ENCODE results near the gene THEM4. TPM values are rescaled to one million over a fixed set of nuclear protein-coding genes. Genes with fewer than 3 reads are reported as not detected.

The THEM4 gene
- total RNA-seq, 1 experiment from 2014 or later, result 10.9 TPM

- Mint-ChIP-seq H3K9me3 (no peaks in the 10 kb centered on the region), H3K27ac (no peak overlapping the region), H3K4me1 (peaks cover 10% of the 10 kb centered on the region), H3K36me3 (no peaks in the 10 kb centered on the region), H3K4me3 (no peak overlapping the region), H3K27me3 (ENCODE audit: low read depth) (no peaks in the 10 kb centered on the region)
- POLR2A ChIA-PET, result no interaction called here
- DNase-seq (ENCODE audit: low spot score) (no peak), ATAC-seq (no peak)
- CTCF ChIA-PET, result interaction anchor here (0.6 to 2.6 kb wide), 6 partner anchors 29 to 222 kb away, joined by 3 to 12 read pairs (median 7); no protein-coding TSS in a partner anchor
- no peak for TF ChIP-seq PRDM15 (CRISPR knock-in tag; IDR thresholded peaks at IDR 0.05)
- no peak for TF ChIP-seq RELA (CRISPR knock-in tag; IDR thresholded peaks at IDR 0.05; ENCODE audit: borderline replicate concordance)
- TF ChIP-seq SMAD4 (CRISPR knock-in tag; IDR thresholded peaks at IDR 0.05), result no peak
- no peak for TF ChIP-seq SOX15 (CRISPR knock-in tag; IDR thresholded peaks at IDR 0.05)
- TF ChIP-seq, protein P1, sequence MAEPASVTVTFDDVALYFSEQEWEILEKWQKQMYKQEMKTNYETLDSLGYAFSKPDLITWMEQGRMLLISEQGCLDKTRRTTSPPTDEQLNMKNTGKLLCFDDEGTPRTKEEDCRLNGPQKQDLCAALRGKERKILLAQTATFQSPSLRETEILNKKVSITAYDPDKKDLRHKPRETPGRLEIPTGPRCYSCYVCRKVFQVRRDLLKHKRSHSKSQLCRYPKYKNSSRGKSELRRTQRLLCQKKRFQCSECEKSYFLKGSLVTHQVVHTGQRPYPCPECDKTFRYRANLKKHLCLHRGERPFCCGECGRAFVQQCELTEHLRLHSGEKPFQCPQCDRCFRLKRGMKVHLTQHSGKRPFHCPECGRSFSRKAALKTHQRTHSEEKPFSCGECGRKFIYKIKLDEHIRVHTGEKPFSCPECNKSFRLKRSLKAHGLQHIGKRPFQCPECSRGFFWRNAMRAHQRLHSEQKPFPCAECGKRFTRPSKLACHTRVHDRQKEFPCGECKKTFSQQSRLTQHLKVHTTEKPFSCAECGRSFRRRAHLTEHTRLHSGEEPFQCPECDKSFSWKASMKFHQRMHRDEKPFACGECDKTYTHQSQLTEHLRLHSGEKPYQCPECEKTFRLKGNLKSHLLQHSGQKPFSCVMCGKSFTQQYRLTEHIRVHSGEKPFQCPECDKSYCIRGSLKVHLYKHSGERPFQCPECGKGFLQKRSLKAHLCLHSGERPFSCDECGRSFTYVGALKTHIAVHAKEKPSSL (CRISPR knock-in tag; conservative IDR thresholded peaks at IDR 0.05), result no peak
- no peak for TF ChIP-seq OVOL2 (CRISPR knock-in tag; IDR thresholded peaks at IDR 0.05; ENCODE audit: borderline replicate concordance)
- no peak for TF ChIP-seq HMGA2 (CRISPR knock-in tag; IDR thresholded peaks at IDR 0.05)
- no peak for TF ChIP-seq ZNF317 (CRISPR knock-in tag; IDR thresholded peaks at IDR 0.05; ENCODE audit: borderline replicate concordance, low read depth)
These were observed 29.8 kb upstream of the THEM4 start for GRCh38 chr1:151939141-151939540.

GRCh38 chr1:151936653-151937052, 27.3 kb upstream of the THEM4 start:
- ChIA-PET CTCF (interaction anchor here (1.0 to 7.7 kb wide), 7 partner anchors 16 to 98 kb away, joined by 3 to 149 read pairs (median 7); partner anchors contain the start of gene C2CD4D), POLR2A (no interaction called here)
- Mint-ChIP-seq H3K4me3 (no peak overlapping the region), H3K9me3 (no peaks in the 10 kb centered on the region), H3K36me3 (no peaks in the 10 kb centered on the region), H3K27me3 (ENCODE audit: low read depth) (no peaks in the 10 kb centered on the region), H3K27ac (no peak overlapping the region), H3K4me1 (peaks cover 17% of the 10 kb centered on the region)
- ATAC-seq, result peak; percentile 88
- no peak for DNase-seq (ENCODE audit: low spot score)
- TF ChIP-seq, protein P2, sequence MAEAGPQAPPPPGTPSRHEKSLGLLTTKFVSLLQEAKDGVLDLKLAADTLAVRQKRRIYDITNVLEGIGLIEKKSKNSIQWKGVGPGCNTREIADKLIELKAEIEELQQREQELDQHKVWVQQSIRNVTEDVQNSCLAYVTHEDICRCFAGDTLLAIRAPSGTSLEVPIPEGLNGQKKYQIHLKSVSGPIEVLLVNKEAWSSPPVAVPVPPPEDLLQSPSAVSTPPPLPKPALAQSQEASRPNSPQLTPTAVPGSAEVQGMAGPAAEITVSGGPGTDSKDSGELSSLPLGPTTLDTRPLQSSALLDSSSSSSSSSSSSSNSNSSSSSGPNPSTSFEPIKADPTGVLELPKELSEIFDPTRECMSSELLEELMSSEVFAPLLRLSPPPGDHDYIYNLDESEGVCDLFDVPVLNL (CRISPR knock-in tag; IDR thresholded peaks at IDR 0.05; ENCODE audit: borderline replicate concordance, low read depth), result no peak
- TF ChIP-seq, protein P3, sequence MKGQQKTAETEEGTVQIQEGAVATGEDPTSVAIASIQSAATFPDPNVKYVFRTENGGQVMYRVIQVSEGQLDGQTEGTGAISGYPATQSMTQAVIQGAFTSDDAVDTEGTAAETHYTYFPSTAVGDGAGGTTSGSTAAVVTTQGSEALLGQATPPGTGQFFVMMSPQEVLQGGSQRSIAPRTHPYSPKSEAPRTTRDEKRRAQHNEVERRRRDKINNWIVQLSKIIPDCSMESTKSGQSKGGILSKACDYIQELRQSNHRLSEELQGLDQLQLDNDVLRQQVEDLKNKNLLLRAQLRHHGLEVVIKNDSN (CRISPR knock-in tag; IDR thresholded peaks at IDR 0.05), result no peak
- TF ChIP-seq ZNF121 (CRISPR knock-in tag; IDR thresholded peaks at IDR 0.05), result no peak
- no peak for TF ChIP-seq JAZF1 (CRISPR knock-in tag; IDR thresholded peaks at IDR 0.05)
- TF ChIP-seq FOXP4 (CRISPR knock-in tag; IDR thresholded peaks at IDR 0.05), result no peak
- TF ChIP-seq HMGA2 (CRISPR knock-in tag; IDR thresholded peaks at IDR 0.05), result no peak
- no peak for TF ChIP-seq PRDM15 (CRISPR knock-in tag; IDR thresholded peaks at IDR 0.05)
- TF ChIP-seq, protein P4, sequence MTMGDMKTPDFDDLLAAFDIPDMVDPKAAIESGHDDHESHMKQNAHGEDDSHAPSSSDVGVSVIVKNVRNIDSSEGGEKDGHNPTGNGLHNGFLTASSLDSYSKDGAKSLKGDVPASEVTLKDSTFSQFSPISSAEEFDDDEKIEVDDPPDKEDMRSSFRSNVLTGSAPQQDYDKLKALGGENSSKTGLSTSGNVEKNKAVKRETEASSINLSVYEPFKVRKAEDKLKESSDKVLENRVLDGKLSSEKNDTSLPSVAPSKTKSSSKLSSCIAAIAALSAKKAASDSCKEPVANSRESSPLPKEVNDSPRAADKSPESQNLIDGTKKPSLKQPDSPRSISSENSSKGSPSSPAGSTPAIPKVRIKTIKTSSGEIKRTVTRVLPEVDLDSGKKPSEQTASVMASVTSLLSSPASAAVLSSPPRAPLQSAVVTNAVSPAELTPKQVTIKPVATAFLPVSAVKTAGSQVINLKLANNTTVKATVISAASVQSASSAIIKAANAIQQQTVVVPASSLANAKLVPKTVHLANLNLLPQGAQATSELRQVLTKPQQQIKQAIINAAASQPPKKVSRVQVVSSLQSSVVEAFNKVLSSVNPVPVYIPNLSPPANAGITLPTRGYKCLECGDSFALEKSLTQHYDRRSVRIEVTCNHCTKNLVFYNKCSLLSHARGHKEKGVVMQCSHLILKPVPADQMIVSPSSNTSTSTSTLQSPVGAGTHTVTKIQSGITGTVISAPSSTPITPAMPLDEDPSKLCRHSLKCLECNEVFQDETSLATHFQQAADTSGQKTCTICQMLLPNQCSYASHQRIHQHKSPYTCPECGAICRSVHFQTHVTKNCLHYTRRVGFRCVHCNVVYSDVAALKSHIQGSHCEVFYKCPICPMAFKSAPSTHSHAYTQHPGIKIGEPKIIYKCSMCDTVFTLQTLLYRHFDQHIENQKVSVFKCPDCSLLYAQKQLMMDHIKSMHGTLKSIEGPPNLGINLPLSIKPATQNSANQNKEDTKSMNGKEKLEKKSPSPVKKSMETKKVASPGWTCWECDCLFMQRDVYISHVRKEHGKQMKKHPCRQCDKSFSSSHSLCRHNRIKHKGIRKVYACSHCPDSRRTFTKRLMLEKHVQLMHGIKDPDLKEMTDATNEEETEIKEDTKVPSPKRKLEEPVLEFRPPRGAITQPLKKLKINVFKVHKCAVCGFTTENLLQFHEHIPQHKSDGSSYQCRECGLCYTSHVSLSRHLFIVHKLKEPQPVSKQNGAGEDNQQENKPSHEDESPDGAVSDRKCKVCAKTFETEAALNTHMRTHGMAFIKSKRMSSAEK (CRISPR knock-in tag; IDR thresholded peaks at IDR 0.05; ENCODE audit: borderline replicate concordance), result no peak

All from WTC11 (cell line).